AG10803 (cell line): ENCODE data around the gene RALBP1.

Experiments
- DNase-seq: peaks from one replicate; pipeline ENCODE4 v3.0.0; 2010; ENCODE audit warnings: low read depth
- H3K4me3 ChIP-seq: 2 replicates; pipeline ENCODE4 v1.5.1; 2011; ENCODE audit warnings: mild to moderate bottlenecking, low read length, control low read depth
- TF ChIP-seq, protein P1 (sequence below): conservative IDR thresholded peaks from 2 replicates; pipeline ENCODE4 v1.5.1; 2011; ENCODE audit warnings: mild to moderate bottlenecking, low read length, control low read depth, inconsistent platforms

Gene RALBP1

DNA sequence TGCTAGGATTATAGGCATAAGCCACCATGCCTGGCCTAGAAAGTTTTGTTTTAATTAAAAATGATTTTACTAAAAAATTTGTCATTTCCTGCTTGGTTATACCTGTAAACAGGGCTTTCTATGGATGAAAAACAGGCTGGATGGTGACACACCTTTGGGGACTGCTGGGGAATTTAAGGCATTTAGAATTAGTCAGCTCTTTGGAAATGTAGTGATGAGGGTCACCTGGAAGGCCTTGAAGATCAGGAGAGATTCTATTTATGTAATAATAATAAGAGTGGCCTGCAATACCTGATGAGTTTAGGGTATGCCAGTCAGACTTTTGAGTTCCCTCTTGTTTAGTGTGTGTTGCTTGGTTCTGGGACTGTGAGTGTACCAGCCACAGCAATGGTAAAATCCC is 51.1 kb downstream of the RALBP1 start:
- no peak overlapping the region for H3K4me3 ChIP-seq
- TF ChIP-seq, protein P1, sequence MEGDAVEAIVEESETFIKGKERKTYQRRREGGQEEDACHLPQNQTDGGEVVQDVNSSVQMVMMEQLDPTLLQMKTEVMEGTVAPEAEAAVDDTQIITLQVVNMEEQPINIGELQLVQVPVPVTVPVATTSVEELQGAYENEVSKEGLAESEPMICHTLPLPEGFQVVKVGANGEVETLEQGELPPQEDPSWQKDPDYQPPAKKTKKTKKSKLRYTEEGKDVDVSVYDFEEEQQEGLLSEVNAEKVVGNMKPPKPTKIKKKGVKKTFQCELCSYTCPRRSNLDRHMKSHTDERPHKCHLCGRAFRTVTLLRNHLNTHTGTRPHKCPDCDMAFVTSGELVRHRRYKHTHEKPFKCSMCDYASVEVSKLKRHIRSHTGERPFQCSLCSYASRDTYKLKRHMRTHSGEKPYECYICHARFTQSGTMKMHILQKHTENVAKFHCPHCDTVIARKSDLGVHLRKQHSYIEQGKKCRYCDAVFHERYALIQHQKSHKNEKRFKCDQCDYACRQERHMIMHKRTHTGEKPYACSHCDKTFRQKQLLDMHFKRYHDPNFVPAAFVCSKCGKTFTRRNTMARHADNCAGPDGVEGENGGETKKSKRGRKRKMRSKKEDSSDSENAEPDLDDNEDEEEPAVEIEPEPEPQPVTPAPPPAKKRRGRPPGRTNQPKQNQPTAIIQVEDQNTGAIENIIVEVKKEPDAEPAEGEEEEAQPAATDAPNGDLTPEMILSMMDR = no peak

DNA sequence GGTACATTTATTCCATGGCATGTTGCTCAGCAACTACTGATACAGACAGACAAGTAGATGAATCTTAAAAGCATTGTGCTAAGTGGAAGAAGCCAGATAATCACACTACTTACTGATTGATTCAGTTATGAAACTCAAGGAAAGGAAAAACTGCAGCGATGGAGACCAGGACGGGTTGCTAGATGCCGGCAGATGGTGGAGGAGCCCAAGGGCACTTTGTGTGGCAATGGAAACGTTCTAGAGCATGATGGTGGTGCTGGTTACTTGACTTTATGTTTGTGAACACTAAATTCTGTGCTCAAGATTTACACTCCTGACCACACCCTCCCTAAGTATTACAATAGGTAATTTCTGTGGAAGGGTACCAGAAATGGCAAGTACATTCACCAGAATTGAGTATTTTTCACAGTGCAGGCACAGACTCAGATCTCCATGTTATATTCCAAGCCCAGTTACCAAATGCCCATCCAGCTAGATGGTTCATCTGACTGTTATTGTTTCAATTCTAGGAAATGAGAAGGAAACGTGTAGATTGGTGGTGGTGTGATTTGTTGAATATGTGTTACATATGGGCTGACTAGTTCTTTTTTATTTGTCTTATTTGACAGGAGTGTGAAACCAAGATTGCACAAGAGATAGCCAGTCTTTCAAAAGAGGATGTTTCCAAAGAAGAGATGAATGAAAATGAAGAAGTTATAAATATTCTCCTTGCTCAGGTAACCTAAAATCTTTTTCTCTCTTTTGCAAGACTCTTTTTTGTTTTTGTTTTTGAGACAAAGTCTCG is 55.1 kb downstream of the RALBP1 start:
- no peak overlapping the region for H3K4me3 ChIP-seq
- peak; percentile 16 for DNase-seq
- TF ChIP-seq, protein P1 = no peak

More for the DNA sequence above, 51.1 kb downstream of the RALBP1 start:
- DNase-seq = no peak

DNA sequence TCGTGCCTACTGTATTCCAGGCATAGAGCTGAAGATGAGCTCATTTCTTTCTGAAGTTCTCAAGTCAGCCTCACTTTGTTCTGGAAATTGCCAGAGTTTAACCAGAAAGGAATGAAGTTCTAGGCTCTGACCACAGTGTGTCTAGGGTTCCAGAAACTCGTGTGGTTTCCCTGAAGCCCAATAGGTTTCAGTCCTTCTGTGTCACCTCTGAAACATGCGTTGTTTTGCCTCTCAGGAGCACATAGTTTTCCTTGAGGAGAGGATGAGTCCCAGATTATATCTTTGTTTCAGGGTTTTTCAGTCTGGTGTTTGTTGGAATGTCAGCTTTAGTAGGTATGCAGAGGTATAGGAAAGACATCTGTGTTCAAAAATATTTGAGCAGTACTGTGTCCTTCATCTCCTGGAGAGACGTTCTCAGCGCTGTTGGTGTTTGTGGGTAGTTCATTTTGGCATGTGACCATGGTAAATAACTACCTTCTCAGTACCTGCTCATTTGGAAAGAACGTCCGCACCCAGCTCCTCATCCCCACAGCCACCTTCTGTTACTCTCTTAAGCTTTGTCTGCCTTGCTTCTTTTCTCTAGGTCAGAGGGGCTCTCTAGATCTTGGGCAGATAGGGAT is 56.6 kb downstream of the RALBP1 start:
- TF ChIP-seq, protein P1 = no peak
- DNase-seq = peak; percentile 38
- no peak overlapping the region for H3K4me3 ChIP-seq

DNA sequence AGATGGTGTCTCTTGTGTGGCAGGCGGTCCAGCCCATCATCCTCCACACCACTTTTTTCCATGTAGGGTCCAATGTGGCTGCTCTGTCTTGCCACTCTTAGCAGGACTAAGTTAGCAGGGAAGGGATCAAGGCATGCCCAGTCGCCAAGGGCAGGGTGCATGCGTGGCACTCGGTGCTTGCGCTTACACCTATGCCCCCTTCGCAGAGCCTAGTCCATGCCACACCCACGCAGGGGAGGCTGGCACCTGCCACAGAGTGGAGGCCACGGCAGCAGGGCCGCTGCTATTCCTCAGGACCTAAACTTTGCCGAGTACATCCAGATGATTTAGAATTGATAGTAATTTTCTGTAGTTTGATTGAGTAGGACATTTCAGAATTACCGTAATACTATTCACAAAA is 59.5 kb downstream of the RALBP1 start:
- DNase-seq = no peak
- H3K4me3 ChIP-seq = no peak overlapping the region
- TF ChIP-seq, protein P1 = no peak

GRCh38 chr18:9535430-9535991 is 60.2 kb downstream of the RALBP1 start:
- peak overlapping the region; percentile 50 for H3K4me3 ChIP-seq
- TF ChIP-seq, protein P1 = peak; percentile 14
- peak; percentile 97 for DNase-seq

- TF ChIP-seq, protein P1 = no peak
- DNase-seq = peak; percentile 43
- no peak overlapping the region for H3K4me3 ChIP-seq
Observed at GRCh38 chr18:9536354-9537152, 61.2 kb downstream of the RALBP1 start.
